GM18907 (cell line): ENCODE measurements around the gene CLEC18A.
"Not testable (repeated sequence)": the region's sequence is repeated elsewhere in the genome, so short reads cannot be mapped to it uniquely, and the experiment has no call there.

Source experiments
- ATAC-seq: cut with Tn5 transposase; IDR thresholded peaks from one replicate; pipeline ENCODE4 v1.9.1; 2021; ENCODE audit warnings: mild to moderate bottlenecking, moderate library complexity; ENCODE audit not compliant: unreplicated experiment

CLEC18A gene

GRCh38 chr16:69951672-69952031 lies 518 bp downstream of the CLEC18A start:
- ATAC-seq, result not testable (repeated sequence)

DNA sequence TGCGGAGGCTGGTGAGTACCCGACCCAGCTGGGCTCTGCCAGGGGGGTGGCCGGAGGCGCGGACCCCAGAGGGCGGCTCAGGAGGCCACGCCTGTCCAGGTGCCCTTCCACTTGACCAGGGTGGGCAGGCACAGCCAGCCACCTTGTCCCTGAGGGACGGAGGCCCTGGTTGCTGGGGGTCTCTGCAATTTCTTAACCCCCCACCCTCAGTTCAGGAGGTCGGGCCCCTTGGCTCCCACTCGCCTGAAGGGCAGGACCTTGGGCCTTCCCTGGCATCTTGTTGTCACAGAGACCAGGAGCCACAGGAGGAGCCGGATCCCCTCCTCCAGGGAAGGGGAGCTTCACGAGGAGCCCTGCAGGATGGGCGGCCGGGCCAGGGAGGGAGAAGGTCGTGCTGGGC lies 982 bp downstream of the CLEC18A start:
- ATAC-seq, result not testable (repeated sequence)

GRCh38 chr16:69952572-69953355 lies 1.6 kb downstream of the CLEC18A start:
- not testable (repeated sequence) for ATAC-seq

- ATAC-seq, result not testable (repeated sequence)
These were observed 3.1 kb downstream of the CLEC18A start for GRCh38 chr16:69954241-69954640.

DNA sequence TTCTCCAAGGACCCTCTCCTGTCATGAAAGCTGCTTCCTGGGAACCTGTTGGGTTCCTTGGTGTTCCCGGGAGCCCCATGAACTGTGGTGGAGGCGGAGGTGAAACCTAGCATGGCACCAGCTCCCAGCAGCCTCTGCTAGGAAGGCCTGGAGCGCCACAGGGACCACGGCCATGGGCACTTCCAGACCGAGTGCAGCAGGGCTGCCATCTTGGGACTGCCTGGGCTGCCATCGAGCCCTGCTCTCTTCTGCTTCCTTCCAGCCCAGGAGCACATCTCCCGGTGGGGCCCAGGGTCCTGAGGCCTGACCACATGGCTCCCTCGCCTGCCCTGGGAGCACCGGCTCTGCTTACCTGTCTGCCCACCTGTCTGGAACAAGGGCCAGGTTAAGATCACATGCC lies 12.2 kb downstream of the CLEC18A start:
- ATAC-seq, result not testable (repeated sequence)

DNA sequence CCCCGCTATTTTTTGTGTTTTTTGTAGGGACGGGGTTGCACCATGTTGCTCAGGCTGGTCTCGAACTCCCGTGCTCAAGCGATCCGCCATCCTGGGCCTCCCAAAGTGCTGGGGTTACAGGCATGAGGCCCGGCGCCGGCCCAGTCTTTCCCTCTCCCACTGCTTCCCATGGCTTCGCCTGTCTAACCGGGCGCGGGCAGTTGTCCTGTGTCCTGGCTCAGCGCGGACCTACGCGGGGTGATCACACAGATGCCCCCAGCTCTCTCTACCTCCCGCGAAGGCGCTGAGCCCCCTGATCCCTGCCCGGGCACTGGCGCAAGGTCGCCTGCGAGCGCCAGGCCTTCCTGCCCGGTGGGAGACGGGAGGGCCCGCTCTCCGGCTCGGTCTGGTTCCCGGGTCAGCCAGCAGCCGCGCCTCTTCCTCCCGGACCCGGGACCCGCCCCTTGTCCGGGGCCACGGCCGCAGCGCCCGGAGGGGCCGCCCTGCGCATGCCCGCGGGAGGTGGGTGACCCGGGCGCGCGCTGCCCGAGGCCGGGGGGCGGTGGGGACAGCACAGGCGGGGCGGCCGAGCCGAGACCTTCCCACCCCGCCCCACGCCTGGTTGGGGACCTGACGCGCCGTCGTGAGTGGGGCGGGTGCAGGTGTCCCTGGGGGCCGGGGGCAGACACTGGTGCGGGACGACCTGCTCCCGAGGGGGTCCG lies 14.0 kb downstream of the CLEC18A start:
- ATAC-seq, result not testable (repeated sequence)

DNA sequence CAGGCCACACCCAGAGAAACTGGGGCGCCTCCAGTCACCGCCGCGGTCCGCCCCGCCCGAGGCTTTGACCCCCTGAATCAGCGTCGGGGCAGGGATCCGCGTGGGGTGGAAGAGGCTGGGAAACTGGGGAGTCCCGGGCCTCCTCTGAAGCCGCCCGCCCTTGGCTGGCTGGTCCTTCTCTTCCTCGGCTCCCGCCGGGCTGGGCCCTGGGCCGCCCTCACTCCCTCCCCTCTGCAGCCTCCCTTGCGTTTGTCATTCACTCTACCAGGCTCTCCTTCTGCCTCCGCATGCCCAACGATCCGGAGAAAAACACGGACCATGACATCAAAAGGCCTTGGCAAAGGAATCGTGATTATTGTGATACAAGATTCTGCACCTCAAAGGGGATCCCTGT lies 14.5 kb downstream of the CLEC18A start:
- not testable (repeated sequence) for ATAC-seq

- not testable (repeated sequence) for ATAC-seq
These were observed 16.6 kb downstream of the CLEC18A start for GRCh38 chr16:69967688-69968087.

- not testable (repeated sequence) for ATAC-seq
These were observed 17.0 kb downstream of the CLEC18A start for GRCh38 chr16:69968125-69968524.

DNA sequence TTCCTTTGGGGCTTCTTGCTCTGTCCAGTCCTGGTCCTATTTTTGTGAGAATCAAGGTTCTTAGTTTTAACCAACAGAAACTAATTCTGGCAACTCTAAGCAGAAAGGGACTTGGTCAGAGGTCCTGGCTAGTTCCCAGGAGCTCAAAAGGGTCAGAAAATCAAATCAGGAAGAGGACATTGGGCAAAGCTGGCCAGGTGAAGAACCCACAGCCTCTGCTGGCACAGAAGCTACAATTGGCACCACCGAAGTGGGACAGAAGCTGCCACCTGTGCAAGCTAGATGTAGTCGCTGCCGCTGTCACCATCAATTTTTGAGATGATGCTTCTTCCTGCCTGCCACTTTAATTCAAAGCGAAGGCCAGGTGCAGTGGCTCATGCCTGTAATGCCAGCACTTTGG lies 18.5 kb downstream of the CLEC18A start:
- ATAC-seq, result not testable (repeated sequence)

- ATAC-seq, result not testable (repeated sequence)
These were observed 21.0 kb downstream of the CLEC18A start for GRCh38 chr16:69972120-69972519.

DNA sequence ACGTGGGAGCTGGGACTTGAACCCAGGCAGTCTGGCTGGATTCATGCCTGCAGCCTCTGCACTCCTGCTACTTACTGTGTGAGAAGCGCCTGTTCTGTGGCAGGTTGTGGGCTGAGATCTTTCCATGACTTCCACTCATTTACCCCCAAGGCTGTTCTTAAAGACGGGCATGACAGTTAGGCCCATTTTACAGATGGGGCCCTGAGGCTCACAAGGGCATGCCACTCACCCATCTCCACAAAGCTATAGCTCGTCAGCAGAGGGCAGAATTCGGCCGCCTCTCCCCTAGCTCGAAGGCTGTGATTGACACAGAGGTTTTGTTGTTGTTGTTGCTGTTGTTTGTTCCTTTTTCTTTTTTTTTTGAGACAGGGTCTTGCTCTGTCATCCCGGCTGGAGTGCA lies 21.8 kb downstream of the CLEC18A start:
- not testable (repeated sequence) for ATAC-seq

DNA sequence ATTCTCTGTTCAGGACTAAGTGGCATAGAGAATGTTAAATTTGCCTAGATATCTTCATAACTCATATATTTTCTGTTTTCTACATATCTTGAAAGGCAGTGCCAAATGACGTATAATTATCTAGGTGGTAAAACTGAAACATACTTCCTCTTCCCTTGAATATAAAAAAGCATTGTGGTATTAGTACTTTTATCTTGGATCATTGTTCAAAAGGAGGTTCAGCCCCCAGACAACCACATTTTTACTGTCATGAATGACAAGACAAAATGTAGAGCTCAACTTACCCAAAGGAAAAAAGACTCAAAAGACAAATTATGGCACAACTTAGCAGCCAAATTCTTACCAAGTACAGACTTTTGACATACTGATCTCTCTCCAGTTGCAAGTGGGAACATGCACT lies 34.1 kb downstream of the CLEC18A start:
- ATAC-seq, result not testable (repeated sequence)

- ATAC-seq, result not testable (repeated sequence)
These were observed 46.8 kb downstream of the CLEC18A start for GRCh38 chr16:69997956-69998355.

DNA sequence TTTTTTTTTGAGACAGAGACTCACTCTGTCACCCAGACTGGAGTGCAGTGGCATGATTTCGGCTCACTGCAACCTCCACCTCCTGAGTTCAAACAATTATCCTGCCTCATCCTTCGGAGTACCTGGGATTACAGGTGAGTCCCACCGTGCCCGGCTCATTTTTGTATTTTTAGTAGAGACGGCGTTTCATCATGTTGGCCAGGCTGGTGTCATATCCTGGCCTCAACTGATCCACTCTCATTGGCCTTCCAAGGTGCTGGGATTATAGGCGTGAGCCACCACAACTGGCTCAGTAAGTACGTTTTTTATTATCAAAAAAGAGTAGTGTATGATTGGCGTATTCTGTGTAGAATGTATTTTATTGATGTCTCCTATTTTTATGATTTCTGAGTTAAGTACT lies 48.7 kb downstream of the CLEC18A start:
- ATAC-seq, result not testable (repeated sequence)

DNA sequence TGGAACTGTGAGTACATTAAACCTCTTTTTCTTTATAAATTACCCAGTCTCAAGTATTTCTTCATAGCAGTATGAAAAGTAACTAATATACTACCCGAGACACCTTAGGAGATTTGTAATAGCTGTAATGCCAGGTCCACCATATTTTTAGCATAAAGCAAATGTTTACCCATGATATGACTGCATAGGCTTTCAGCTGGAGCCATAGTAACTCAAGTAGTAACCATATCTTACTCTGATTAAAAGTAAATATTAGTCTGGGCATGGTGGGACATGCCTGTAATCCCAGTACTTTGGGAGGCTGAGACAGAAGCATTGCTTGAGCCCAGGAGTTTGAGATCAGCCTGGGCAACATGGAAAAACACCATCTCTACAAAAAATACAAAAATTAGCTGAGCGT lies 52.4 kb downstream of the CLEC18A start:
- not testable (repeated sequence) for ATAC-seq

GRCh38 chr16:70008604-70009003 lies 57.5 kb downstream of the CLEC18A start:
- not testable (repeated sequence) for ATAC-seq

DNA sequence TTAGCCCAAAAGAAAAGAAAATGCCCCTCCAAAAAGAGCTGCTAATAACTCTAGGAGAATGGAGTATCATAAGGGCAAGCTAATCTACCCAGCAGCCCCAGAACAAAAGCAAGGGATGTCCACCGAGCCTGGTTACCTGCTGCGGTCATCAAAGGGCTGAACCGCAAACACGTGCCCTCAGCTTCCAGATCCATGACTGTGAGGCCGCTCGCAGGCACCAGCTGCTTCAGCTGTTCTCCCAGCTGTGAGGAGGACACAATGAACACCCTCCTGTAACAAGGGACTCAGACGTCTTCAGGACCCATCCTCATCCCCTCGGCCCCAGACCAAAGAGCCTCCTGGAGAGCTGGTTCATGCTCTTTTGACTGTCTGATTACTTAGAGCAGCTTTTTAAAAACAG lies 59.5 kb downstream of the CLEC18A start:
- not testable (repeated sequence) for ATAC-seq

GRCh38 chr16:70011120-70011519 lies 60.0 kb downstream of the CLEC18A start:
- not testable (repeated sequence) for ATAC-seq

DNA sequence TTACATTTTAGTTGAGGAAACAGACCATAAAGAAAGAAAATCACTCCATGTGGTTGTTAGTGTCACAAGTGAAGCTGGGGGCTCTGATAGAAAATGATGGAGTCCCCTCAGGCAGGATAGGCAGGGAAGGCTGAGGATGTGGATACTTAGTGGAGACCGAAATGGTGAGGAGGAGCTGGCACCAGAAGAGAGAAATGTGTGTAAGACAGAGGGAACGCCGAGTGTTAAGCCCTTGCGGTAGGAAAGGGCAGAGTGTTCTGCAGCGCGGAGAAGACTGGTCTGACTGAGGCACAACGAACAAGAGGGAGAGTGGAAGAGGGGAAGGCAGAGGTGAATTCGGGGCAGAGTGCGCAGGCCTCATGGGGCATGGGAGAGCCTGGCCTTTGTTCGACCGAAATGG lies 61.2 kb downstream of the CLEC18A start:
- ATAC-seq, result not testable (repeated sequence)

DNA sequence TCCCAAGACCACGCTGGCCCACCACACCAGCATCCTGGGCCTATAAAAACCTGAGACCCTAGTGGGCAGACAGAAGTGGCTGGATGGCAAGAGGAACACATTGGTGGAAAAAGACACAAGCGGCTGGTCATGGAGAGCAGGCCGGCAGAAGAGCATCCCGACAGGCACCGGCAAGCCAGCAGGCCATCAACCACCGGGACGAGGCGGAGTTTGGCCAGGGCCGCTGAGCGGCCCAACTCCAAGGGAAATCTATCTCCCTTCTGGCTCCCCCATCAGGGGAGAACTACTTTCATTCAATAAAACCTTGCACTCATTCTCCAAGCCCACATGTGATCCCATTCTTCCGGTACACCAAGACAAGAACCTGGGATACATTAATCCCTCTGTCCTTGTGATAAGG lies 61.8 kb downstream of the CLEC18A start:
- ATAC-seq, result not testable (repeated sequence)
